Keratinocyte (primary cell): ENCODE measurements around the gene TMEM225B. TPM values are rescaled to one million over a fixed set of nuclear protein-coding genes. Genes with fewer than 3 reads are reported as not detected.
"Not testable (repeated sequence)": the region's sequence is repeated elsewhere in the genome, so short reads cannot be mapped to it uniquely, and the experiment has no call there.

ENCODE experiments used
- DNase-seq: peaks from one replicate; pipeline ENCODE4 v3.0.0-alpha.2; 2011; ENCODE audit warnings: low read depth, missing footprints, low spot score
- FAIRE-seq: peaks from 2 replicates; lab custom pipeline; 2011; peaks lifted over from hg19 to GRCh38; lab: Jason Lieb, UNC
- H2AFZ ChIP-seq: 2 replicates; pipeline ENCODE4 v1.6.0; 2012; ENCODE audit warnings: low read length, control low read depth, inconsistent platforms; ENCODE audit not compliant: control insufficient read depth
- H3K27ac ChIP-seq: 2 replicates; pipeline ENCODE4 v1.5.1; 2011; ENCODE audit warnings: low read length; ENCODE audit not compliant: control insufficient read depth, insufficient read depth
- H3K27me3 ChIP-seq: 3 replicates; pipeline ENCODE4 v1.6.0; 2011; ENCODE audit warnings: low read length; ENCODE audit not compliant: control insufficient read depth, insufficient read depth; ENCODE audit errors: extremely low read depth
- H3K36me3 ChIP-seq, 2 experiments: 2 replicates in 1 of 2; 3 replicates in 1 of 2; pipeline ENCODE4 v1.5.1; 2011; ENCODE audit warnings: low read length in 2 of 2, mild to moderate bottlenecking in 1 of 2; ENCODE audit not compliant: control insufficient read depth in 2 of 2, insufficient read depth in 2 of 2; ENCODE audit errors: extremely low read depth in 1 of 2
- H3K4me1 ChIP-seq: 3 replicates; pipeline ENCODE4 v1.5.1; 2011; ENCODE audit warnings: low read length; ENCODE audit not compliant: control insufficient read depth, insufficient read depth; ENCODE audit errors: extremely low read depth
- H3K4me2 ChIP-seq: 3 replicates; pipeline ENCODE4 v1.6.0; 2011; ENCODE audit warnings: low read depth, low read length; ENCODE audit not compliant: control insufficient read depth, insufficient read depth; ENCODE audit errors: extremely low read depth
- H3K4me3 ChIP-seq, 3 experiments: fragments of 200-600 bp in 1 of 3; sonication (generic) in 1 of 3; 2 replicates in 2 of 3; 3 replicates in 1 of 3; pipeline ENCODE4 v1.5.1; 2011 to 2016; ENCODE audit warnings: low read length in 3 of 3, mild to moderate bottlenecking in 3 of 3, control low read depth in 2 of 3, inconsistent platforms in 1 of 3, low read depth in 1 of 3, mixed read lengths in 1 of 3, mixed run types in 1 of 3, moderate library complexity in 1 of 3; ENCODE audit not compliant: control insufficient read depth in 2 of 3, insufficient read depth in 2 of 3; ENCODE audit errors: extremely low read depth in 1 of 3
- H3K79me2 ChIP-seq: 2 replicates; pipeline ENCODE4 v1.6.0; 2012; ENCODE audit warnings: low read length; ENCODE audit not compliant: control insufficient read depth, insufficient read depth
- H3K9ac ChIP-seq: 3 replicates; pipeline ENCODE4 v1.6.0; 2011; ENCODE audit warnings: low read length; ENCODE audit not compliant: control insufficient read depth, insufficient read depth; ENCODE audit errors: extremely low read depth
- H3K9me1 ChIP-seq: 3 replicates; pipeline ENCODE4 v1.6.0; 2011; ENCODE audit warnings: low read length; ENCODE audit not compliant: control insufficient read depth, insufficient read depth; ENCODE audit errors: extremely low read depth
- H3K9me3 ChIP-seq: 2 replicates; pipeline ENCODE4 v1.5.1; 2012; ENCODE audit warnings: low read depth, low read length; ENCODE audit not compliant: control insufficient read depth
- H4K20me1 ChIP-seq: 3 replicates; pipeline ENCODE4 v1.6.0; 2011; ENCODE audit warnings: low read length; ENCODE audit not compliant: control insufficient read depth, insufficient read depth; ENCODE audit errors: extremely low read depth
- dilution Hi-C: fragments of 300-500 bp; cut with MboI; formaldehyde crosslinking; loops from one replicate; pipeline ENCODE4 v1.7.0; 2020; ENCODE audit warnings: low sequenced_read_pairs; ENCODE audit not compliant: extremely low pct_ligation_motif_present
- polyA plus RNA-seq, 5 experiments: library from polyadenylated mRNA; depleted of rRNA in 3 of 5; stranded (reverse) in 3 of 5; stranded (forward) in 1 of 5; unstranded in 1 of 5; fragments of >200 nt; gene quantifications; 1 replicate in 1 of 5; 2 replicates in 3 of 5; 3 replicates in 1 of 5; pipeline versions ENCODE4 v1.2.1 to v1.2.3, GENCODE V29; 2011 to 2012; ENCODE audit warnings: missing spikeins in 2 of 5, low read depth in 1 of 5, low replicate concordance in 1 of 5

The TMEM225B gene
- polyA plus RNA-seq, 1 donor (not counting 4 experiments of a cell fraction or from before 2014, with no cell fraction given), result 0.18 TPM

DNA sequence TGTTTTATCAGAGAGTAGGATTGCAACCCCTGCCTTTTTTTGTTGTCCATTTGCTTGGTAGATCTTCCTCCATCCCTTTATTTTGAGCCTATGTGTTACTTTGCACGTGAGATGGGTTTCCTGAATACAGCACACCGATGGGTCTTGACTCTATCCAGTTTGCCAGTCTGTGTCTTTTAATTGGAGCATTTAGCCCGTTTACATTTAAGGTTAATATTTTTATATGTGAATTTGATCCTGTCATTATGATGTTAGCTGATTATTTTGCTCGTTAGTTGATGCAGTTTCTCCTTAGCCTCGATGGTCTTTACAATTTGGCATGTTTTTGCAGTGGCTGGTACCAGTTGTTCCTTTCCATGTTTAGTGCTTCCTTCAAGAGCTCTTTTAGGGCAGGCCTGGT lies 59.8 kb downstream of the TMEM225B start:
- H4K20me1 ChIP-seq, H3K27ac ChIP-seq, H3K9ac ChIP-seq, H3K4me2 ChIP-seq, FAIRE-seq, H3K79me2 ChIP-seq, H3K4me3 ChIP-seq, DNase-seq, H3K9me1 ChIP-seq, H3K27me3 ChIP-seq, H3K9me3 ChIP-seq, H2AFZ ChIP-seq, H3K36me3 ChIP-seq, dilution Hi-C loops, H3K4me1 ChIP-seq: not testable (repeated sequence)

Other genes starting within 250 kb of the TMEM225B start
- 352 to 488 TPM (median 383 TPM) in 3 replicates for gene ARPC1B, start 223.5 kb upstream of the TMEM225B start, polyA plus RNA-seq
- gene PDAP1, start 189.7 kb upstream of the TMEM225B start, polyA plus RNA-seq, result 35.6 to 137 TPM (median 99.1 TPM) in 3 replicates
- gene BUD31, start 189.3 kb upstream of the TMEM225B start, polyA plus RNA-seq, result 35.8 to 73.3 TPM (median 70.1 TPM) in 3 replicates
- 2.8 to 3.5 TPM (median 3.3 TPM) in 3 replicates for gene PTCD1, start 159.5 kb upstream of the TMEM225B start, polyA plus RNA-seq
- gene CPSF4, start 159.3 kb upstream of the TMEM225B start, polyA plus RNA-seq, result 21.8 to 28.6 TPM (median 25.0 TPM) in 3 replicates
- 741 to 2,588 TPM (median 871 TPM) in 3 replicates for gene ATP5MF, start 132.1 kb upstream of the TMEM225B start, polyA plus RNA-seq
- gene ZNF789, start 125.4 kb upstream of the TMEM225B start, polyA plus RNA-seq, result 5.4 to 17.5 TPM (median 14.7 TPM) in 3 replicates
- gene ZNF394, start 98.0 kb upstream of the TMEM225B start, polyA plus RNA-seq, result 9.1 to 10.4 TPM (median 10.1 TPM) in 3 replicates
- gene ZKSCAN5, start 93.6 kb upstream of the TMEM225B start, polyA plus RNA-seq, result 7.4 to 8.4 TPM (median 8.4 TPM) in 3 replicates
- 5.5 to 7.6 TPM (median 5.7 TPM) in 3 replicates for gene FAM200A, start 46.2 kb upstream of the TMEM225B start, polyA plus RNA-seq
- gene ZNF655, start 39.6 kb upstream of the TMEM225B start, polyA plus RNA-seq, result 46.2 to 71.1 TPM (median 59.6 TPM) in 3 replicates
- 10.3 to 13.1 TPM (median 11.6 TPM) in 3 replicates for gene ZSCAN25, start 18.7 kb downstream of the TMEM225B start, polyA plus RNA-seq
- 2.0 to 4.5 TPM (median 3.4 TPM) in 3 replicates for gene CYP3A5, start 81.7 kb downstream of the TMEM225B start, polyA plus RNA-seq
- gene CYP3A7, start 136.9 kb downstream of the TMEM225B start, polyA plus RNA-seq, result not detected in 3 replicates
- not detected in 3 replicates for gene CYP3A4, start 185.9 kb downstream of the TMEM225B start, polyA plus RNA-seq
- gene CYP3A43, start 229.7 kb downstream of the TMEM225B start, polyA plus RNA-seq, result not detected in 3 replicates